ENCODE results near the gene WTAP.

- TF ChIP-seq EZH2phosphoT487 (IDR thresholded peaks at IDR 0.05; ENCODE audit: unreplicated experiment) (no peak), CTCF (conservative IDR thresholded peaks at IDR 0.05; ENCODE audit: low read depth in 2 of 2) (no peak), EZH2 (IDR thresholded peaks at IDR 0.05; ENCODE audit: low read depth, unreplicated experiment) (no peak), STAT1 (IDR thresholded peaks at IDR 0.05; ENCODE audit: unreplicated experiment) (no peak), CREB1 (CRISPR knock-in tag; IDR thresholded peaks at IDR 0.05; ENCODE audit: low read depth) (no peak), POLR2AphosphoS5 (IDR thresholded peaks at IDR 0.05; ENCODE audit: low read depth) (no peak)
Observed at GRCh38 chr6:159716247-159717096, 10.8 kb upstream of the WTAP start.

Measured in GM23338 (cell line).